Heart right ventricle (tissue), 16 donors: ENCODE data around the gene ZMIZ2. TPM values are rescaled to one million over a fixed set of nuclear protein-coding genes. Genes with fewer than 3 reads are reported as not detected.

Source experiments
- ATAC-seq, 8 donors: fragments of 200-7000 bp; cut with Tn5 transposase; one replicate each; pipeline ENCODE4 v1.9.1; 2020; ENCODE audit warnings: mild to moderate bottlenecking in 8 of 8, moderate library complexity in 8 of 8, moderate number of reproducible peaks in 1 of 8
- DNase-seq, 2 donors: peaks; one replicate each; pipeline ENCODE4 v3.0.0-alpha.2; 2020
- H3K27ac ChIP-seq, 10 donors: fragments of 200-600 bp; sonication (generic) in 2 of 10; one replicate each; pipeline versions ENCODE4 v1.5.0 to v1.8.0; 2020 to 2022; ENCODE audit warnings: mild to moderate bottlenecking in 3 of 10
- H3K27me3 ChIP-seq, 7 donors: fragments of 200-600 bp; one replicate each; pipeline ENCODE4 v1.8.0; 2021 to 2022; ENCODE audit warnings: mild to moderate bottlenecking in 2 of 7
- H3K36me3 ChIP-seq, 9 donors: fragments of 200-600 bp; sonication (generic) in 1 of 9; one replicate each; pipeline versions ENCODE4 v1.5.0 to v1.8.0; 2020 to 2022; ENCODE audit warnings: mild to moderate bottlenecking in 2 of 9
- H3K4me1 ChIP-seq, 9 donors: fragments of 200-600 bp; sonication (generic) in 1 of 9; one replicate each; pipeline versions ENCODE4 v1.5.0 to v1.8.0; 2020 to 2022; ENCODE audit warnings: mild to moderate bottlenecking in 4 of 9
- H3K4me3 ChIP-seq, 10 donors: fragments of 200-600 bp; sonication (generic) in 2 of 10; one replicate each; pipeline versions ENCODE4 v1.5.0 to v1.8.0; 2020 to 2022; ENCODE audit warnings: mild to moderate bottlenecking in 7 of 10, moderate library complexity in 2 of 10
- H3K9me3 ChIP-seq, 11 donors: fragments of 200-600 bp in 10 of 11; sonication (generic) in 2 of 11; one replicate each; pipeline versions ENCODE4 v1.5.0 to v1.8.0; 2013 to 2022; ENCODE audit warnings: mild to moderate bottlenecking in 2 of 11, control low read depth in 1 of 11, moderate library complexity in 1 of 11
- whole genome bisulfite sequencing, 2 donors: extraction: QIAGEN DNeasy Blood & Tissue Kit; methylation state at CpG; one replicate each; pipeline ENCODE4 v1.1.7; 2013; ENCODE audit warnings: inconsistent platforms in 1 of 2; 5-methylcytosine and 5-hydroxymethylcytosine counted together
- intact Hi-C, 10 donors: fragments of 100-400 bp; cut with DNase I; formaldehyde crosslinking; loops; one replicate each; pipeline versions ENCODE4 v1.11.1 to v1.14.2; 2022
- polyA plus RNA-seq, 2 donors: library from polyadenylated mRNA; stranded (reverse); fragments of 200-250 nt; gene quantifications; one replicate each; pipeline ENCODE4 v1.2.3, GENCODE V29; 2013
- total RNA-seq, 10 donors: library from RNA; stranded (reverse); fragmentation: NEBNext Ultra II Directional in 3 of 10; extraction: Animal tissue kit (Norgen Biotek cat#: 25700) in 3 of 10; gene quantifications; one replicate each; pipeline versions ENCODE4 v1.2.1 to v1.2.4, GENCODE V29; 2021 to 2023
- TF ChIP-seq, protein P1 (sequence below), 9 donors: fragments of 200-600 bp; sonication (generic) in 2 of 9; IDR thresholded peaks; one replicate each; pipeline versions ENCODE4 v1.5.0 to v1.8.0; 2021 to 2022; ENCODE audit warnings: antibody characterized with exemption in 9 of 9, mild to moderate bottlenecking in 5 of 9, moderate library complexity in 1 of 9
- donor health status: Arrhythmogenic right ventricular cardiomyopathy.
- donor health status: ischemic (EF 13 %, LVEDD 7.1; RV severe dilation, severe dysfunction).
- donor health status: healthy with polysubstance abuse.
- donor health status: DM: no; HTN: yes; CAD: no.
- donor health status: DM: no; HTN: no; CAD: no.
- donor health status: ischemic (EF 25% LVEDD 6.9; RV normal size, moderate dysfunction).
- donor health status: ischemic (EF 25% LVEDD 5.7; RV mildly dilated, moderate dysfunction).
- donor health status: healthy.
- donor health status: DM: yes; HTN: yes; CAD: no.
- donor health status: Ischemic cardiomyopathy.
- donor health status: ischemic (EF 35%, LVEDD 5.7; RV mildly dilated, moderate dysfunction).
- donor health status: nonischemic (EF 11% LVEDD 7.7; RV severe dilation, severe dysfunction).
- donor health status: DM: yes; HTN: yes; CAD: no.
- donor health status: PGD.
- donor health status: ischemic (EF 29% LVEDD 5.4; RV normal size, mild dysfunction).
- donor health status: nonischemic (EF 23%, LVEDD 6.1; RV moderate dilation, normal function).

Gene ZMIZ2
- total and polyA plus RNA-seq, 12 donors, result 26.3 to 87.3 (median 47.9) TPM

DNA sequence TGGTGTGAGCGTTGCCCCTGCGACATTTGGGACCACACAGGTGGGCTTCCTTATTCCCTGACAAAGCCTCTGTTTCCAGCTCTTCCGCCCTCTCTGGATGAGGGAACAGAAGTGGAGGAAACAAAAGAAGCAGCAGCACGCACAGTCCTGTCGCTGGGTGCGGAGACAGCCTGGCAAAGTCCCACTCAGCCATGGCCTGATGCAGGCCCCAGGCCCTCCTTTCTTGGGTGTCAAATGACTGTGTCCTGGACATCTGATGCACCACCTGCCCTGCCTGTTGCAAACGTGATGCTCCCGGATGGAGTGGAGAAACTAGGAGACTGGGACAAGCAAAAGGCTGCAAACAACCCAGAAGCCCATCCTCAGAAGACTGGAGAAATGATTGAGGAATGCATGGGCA, 20.7 kb downstream of the ZMIZ2 start:
- Histone ChIP-seq H3K36me3 (peaks cover 1 to 41% (median 32%) of the 10 kb centered on the region in 9 donors), H3K4me3 (peak overlapping the region in 1 of 10 donors; percentile 7), H3K27ac (peak overlapping the region in 9 of 10 donors; percentile 38 to 85 (median 57)), H3K27me3 (no peaks in the 10 kb centered on the region), H3K9me3 (no peaks in the 10 kb centered on the region), H3K4me1 (peaks cover 20 to 39% (median 36%) of the 10 kb centered on the region in 9 donors)
- intact Hi-C loops, result loop anchor here in 1 of 10 donors (10.0 kb wide), 1 partner anchor 185 kb away; the partner anchor contains the start of gene TMED4
- WGBS, 2 donors, result 59 to 63% methylated on average over 8 of the region's 8 CpGs
- ATAC-seq (peak in 6 of 8 donors; percentile 6 to 22 (median 13)), DNase-seq (no peak)
- TF ChIP-seq, protein P1, sequence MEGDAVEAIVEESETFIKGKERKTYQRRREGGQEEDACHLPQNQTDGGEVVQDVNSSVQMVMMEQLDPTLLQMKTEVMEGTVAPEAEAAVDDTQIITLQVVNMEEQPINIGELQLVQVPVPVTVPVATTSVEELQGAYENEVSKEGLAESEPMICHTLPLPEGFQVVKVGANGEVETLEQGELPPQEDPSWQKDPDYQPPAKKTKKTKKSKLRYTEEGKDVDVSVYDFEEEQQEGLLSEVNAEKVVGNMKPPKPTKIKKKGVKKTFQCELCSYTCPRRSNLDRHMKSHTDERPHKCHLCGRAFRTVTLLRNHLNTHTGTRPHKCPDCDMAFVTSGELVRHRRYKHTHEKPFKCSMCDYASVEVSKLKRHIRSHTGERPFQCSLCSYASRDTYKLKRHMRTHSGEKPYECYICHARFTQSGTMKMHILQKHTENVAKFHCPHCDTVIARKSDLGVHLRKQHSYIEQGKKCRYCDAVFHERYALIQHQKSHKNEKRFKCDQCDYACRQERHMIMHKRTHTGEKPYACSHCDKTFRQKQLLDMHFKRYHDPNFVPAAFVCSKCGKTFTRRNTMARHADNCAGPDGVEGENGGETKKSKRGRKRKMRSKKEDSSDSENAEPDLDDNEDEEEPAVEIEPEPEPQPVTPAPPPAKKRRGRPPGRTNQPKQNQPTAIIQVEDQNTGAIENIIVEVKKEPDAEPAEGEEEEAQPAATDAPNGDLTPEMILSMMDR (IDR thresholded peaks at IDR 0.05), result no peak

DNA sequence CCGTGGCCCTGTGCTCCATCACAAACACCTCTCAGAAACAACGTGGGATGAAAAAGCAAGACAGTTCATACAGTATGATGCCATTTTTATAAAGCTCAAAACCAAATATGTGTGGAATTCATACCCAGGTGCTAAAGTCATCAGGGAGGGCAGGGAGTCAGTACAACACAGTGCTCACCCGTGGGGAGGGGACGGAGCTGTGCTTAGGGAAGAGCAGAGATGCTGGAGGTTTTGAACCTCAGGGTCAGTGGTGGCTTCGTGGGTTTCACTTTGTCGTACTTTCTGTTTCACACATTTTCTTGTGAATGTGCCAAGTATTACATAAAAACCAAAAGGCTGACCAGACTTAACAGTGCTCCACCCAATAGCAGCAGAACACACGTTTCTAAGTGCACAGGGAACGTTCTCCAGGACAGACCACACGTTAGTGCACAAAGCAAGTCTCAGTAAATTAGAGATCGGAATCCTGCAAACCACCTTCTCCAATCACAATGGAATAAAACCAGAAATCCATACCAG, 21.2 kb downstream of the ZMIZ2 start:
- H3K4me3 ChIP-seq, result peak overlapping the region in 5 of 10 donors; percentile 0 to 21 (median 7)
- DNase-seq (peak; percentile 21 to 27), ATAC-seq (peak; percentile 20 to 60 (median 48))
- no peaks in the 10 kb centered on the region for H3K27me3 ChIP-seq
- 12 to 15% methylated on average over 10 of the region's 10 CpGs for WGBS, 2 donors
- H3K4me1 ChIP-seq, result peaks cover 20 to 39% (median 36%) of the 10 kb centered on the region in 9 donors
- H3K9me3 ChIP-seq, result no peaks in the 10 kb centered on the region
- H3K27ac ChIP-seq, result peak overlapping the region in 9 of 10 donors; percentile 38 to 85 (median 57)
- peaks cover 0 to 36% (median 27%) of the 10 kb centered on the region in 9 donors for H3K36me3 ChIP-seq
- TF ChIP-seq, protein P1 (IDR thresholded peaks at IDR 0.05), result no peak
- intact Hi-C loops, result loop anchor here in 1 of 10 donors (10.0 kb wide), 1 partner anchor 185 kb away; the partner anchor contains the start of gene TMED4

DNA sequence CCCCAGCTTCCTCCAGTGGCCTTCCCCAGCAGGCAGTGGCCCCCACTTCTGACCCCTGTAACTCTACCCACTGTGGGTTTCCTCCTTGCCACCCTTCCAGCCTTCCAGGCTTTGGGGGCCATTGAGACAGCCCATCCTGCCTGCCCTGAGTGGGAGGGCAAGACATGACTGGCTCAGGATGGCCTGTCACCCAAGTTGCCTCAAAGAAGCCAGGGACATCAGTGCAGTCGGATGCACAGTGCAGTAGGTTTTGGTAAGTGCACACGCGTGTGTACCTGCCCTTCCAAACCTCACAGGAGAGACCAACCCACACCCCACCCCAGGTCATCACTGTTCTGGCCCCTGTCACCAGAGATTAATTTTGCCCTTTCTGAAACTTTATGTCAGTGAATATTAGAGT, 22.7 kb downstream of the ZMIZ2 start:
- intact Hi-C loops, result no loop called here
- Histone ChIP-seq H3K36me3 (peaks cover 0 to 21% (median 12%) of the 10 kb centered on the region in 9 donors), H3K9me3 (no peaks in the 10 kb centered on the region), H3K27me3 (no peaks in the 10 kb centered on the region), H3K4me1 (peaks cover 20 to 39% (median 36%) of the 10 kb centered on the region in 9 donors), H3K27ac (no peak overlapping the region), H3K4me3 (no peak overlapping the region)
- TF ChIP-seq, protein P1 (IDR thresholded peaks at IDR 0.05), result no peak
- 59 to 69% methylated on average over 3 of the region's 3 CpGs for WGBS, 2 donors
- DNase-seq (no peak), ATAC-seq (no peak)

DNA sequence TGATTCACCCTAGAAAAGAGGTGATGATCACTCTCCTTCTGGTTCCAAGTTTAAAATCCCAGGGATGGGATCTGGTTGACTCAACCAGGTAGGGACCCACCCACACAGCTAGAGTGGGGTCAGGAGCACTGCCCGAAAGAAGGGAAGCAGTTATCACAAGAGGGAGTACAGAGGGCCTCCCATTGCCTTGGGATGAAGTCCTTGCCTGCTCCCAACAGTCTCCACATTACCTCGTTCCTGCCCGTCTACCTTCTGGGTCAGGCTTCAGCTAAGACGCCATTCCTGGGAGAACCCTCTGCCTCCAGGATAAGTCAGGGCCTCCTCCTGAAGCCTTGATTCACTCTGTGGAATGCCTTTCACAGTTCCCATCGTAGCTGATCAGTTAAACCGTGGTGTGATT, 23.8 kb downstream of the ZMIZ2 start:
- Histone ChIP-seq H3K27me3 (no peaks in the 10 kb centered on the region), H3K27ac (no peak overlapping the region), H3K36me3 (peaks cover 0 to 10% (median 1%) of the 10 kb centered on the region in 9 donors), H3K4me3 (no peak overlapping the region), H3K9me3 (no peaks in the 10 kb centered on the region), H3K4me1 (peaks cover 20 to 39% (median 33%) of the 10 kb centered on the region in 9 donors)
- TF ChIP-seq, protein P1 (IDR thresholded peaks at IDR 0.05), result no peak
- intact Hi-C loops, result no loop called here
- 64 to 67% methylated on average over 6 of the region's 6 CpGs for WGBS, 2 donors
- no peak for DNase-seq
- no peak for ATAC-seq
